SK-N-SH treated with all-trans-retinoic acid at 6 μM for 48 hours (cell line): ENCODE results near the gene NFS1.
"Not testable (repeated sequence)": the region's sequence is repeated elsewhere in the genome, so short reads cannot be mapped to it uniquely, and the experiment has no call there.

Experiments used
- ATAC-seq: fragments of 200-7000 bp; cut with Tn5 transposase; 3 replicates; pipeline ENCODE4 v1.9.1; 2020; ENCODE audit warnings: mild to moderate bottlenecking, moderate library complexity
- ARNTL ChIP-seq: fragments of 450-650 bp; formaldehyde crosslinking; IDR thresholded peaks from 2 replicates; pipeline ENCODE4 v1.5.0; 2020; ENCODE audit warnings: low read depth, mild to moderate bottlenecking, moderate library complexity, borderline replicate concordance
- BACH2 ChIP-seq: fragments of 250-450 bp; sonication (Bioruptor Pico); IDR thresholded peaks from 2 replicates; pipeline ENCODE4 v1.9.0; 2021; ENCODE audit warnings: mild to moderate bottlenecking, borderline replicate concordance
- CREB5 ChIP-seq: fragments of 250-450 bp; sonication (Bioruptor Pico); IDR thresholded peaks from 2 replicates; pipeline ENCODE4 v1.5.1; 2020; ENCODE audit warnings: low read depth, mild to moderate bottlenecking, moderate library complexity
- CSDC2 ChIP-seq: fragments of 250-450 bp; sonication (Bioruptor Pico); IDR thresholded peaks from 2 replicates; pipeline ENCODE4 v1.5.0; 2020; ENCODE audit warnings: mild to moderate bottlenecking, moderate library complexity
- CSRNP3 ChIP-seq: fragments of 250-450 bp; sonication (Bioruptor Pico); IDR thresholded peaks from 2 replicates; pipeline ENCODE4 v1.5.1; 2021; ENCODE audit warnings: mild to moderate bottlenecking, moderate library complexity
- ESRRG ChIP-seq: fragments of 250-450 bp; sonication (Bioruptor Pico); IDR thresholded peaks from 2 replicates; pipeline ENCODE4 v1.6.1; 2021; ENCODE audit warnings: mild to moderate bottlenecking
- GLIS3 ChIP-seq: fragments of 250-450 bp; sonication (Bioruptor Pico); IDR thresholded peaks from 2 replicates; pipeline ENCODE4 v1.5.0; 2020; ENCODE audit warnings: mild to moderate bottlenecking, moderate library complexity
- ISL1 ChIP-seq: fragments of 250-450 bp; sonication (Bioruptor Pico); IDR thresholded peaks from 2 replicates; pipeline ENCODE4 v2.1.2; 2022; ENCODE audit warnings: mild to moderate bottlenecking, moderate library complexity
- OSR1 ChIP-seq: fragments of 250-450 bp; sonication (Bioruptor Pico); IDR thresholded peaks from 2 replicates; pipeline ENCODE4 v1.8.0; 2022; ENCODE audit warnings: moderate library complexity, mild to moderate bottlenecking, inconsistent platforms
- POU6F1 ChIP-seq: fragments of 250-450 bp; sonication (Bioruptor Pico); IDR thresholded peaks from 2 replicates; pipeline ENCODE4 v1.8.0; 2021; ENCODE audit warnings: low read depth, mild to moderate bottlenecking, moderate library complexity, borderline replicate concordance
- PPARA ChIP-seq: fragments of 250-450 bp; sonication (Bioruptor Pico); IDR thresholded peaks from 2 replicates; pipeline ENCODE4 v1.5.0; 2020; ENCODE audit warnings: mild to moderate bottlenecking, borderline replicate concordance
- RARB ChIP-seq: fragments of 250-450 bp; sonication (Bioruptor Pico); IDR thresholded peaks from 2 replicates; pipeline ENCODE4 v1.8.0; 2021; ENCODE audit warnings: mild to moderate bottlenecking, moderate library complexity
- SNAI2 ChIP-seq: fragments of 250-450 bp; sonication (Bioruptor Pico); IDR thresholded peaks from 2 replicates; pipeline ENCODE4 v1.5.0; 2020; ENCODE audit warnings: mild to moderate bottlenecking, moderate library complexity
- TCF4 ChIP-seq: fragments of 250-450 bp; sonication (Bioruptor Pico); IDR thresholded peaks from 2 replicates; pipeline ENCODE4 v1.8.0; 2021; ENCODE audit warnings: mild to moderate bottlenecking, moderate library complexity, borderline replicate concordance
- TOX ChIP-seq: fragments of 250-450 bp; sonication (Bioruptor Pico); IDR thresholded peaks from 2 replicates; pipeline ENCODE4 v1.8.0; 2021; ENCODE audit warnings: mild to moderate bottlenecking, moderate library complexity, borderline replicate concordance
- TSHZ2 ChIP-seq: fragments of 250-450 bp; sonication (Bioruptor Pico); IDR thresholded peaks from 2 replicates; pipeline ENCODE4 v1.5.0; 2020; ENCODE audit warnings: mild to moderate bottlenecking, moderate library complexity
- ZC3H10 ChIP-seq: fragments of 250-450 bp; sonication (Bioruptor Pico); IDR thresholded peaks from 2 replicates; pipeline ENCODE4 v1.5.1; 2021; ENCODE audit warnings: mild to moderate bottlenecking, moderate library complexity
- ZFP3 ChIP-seq: fragments of 250-450 bp; sonication (Bioruptor Pico); IDR thresholded peaks from 2 replicates; pipeline ENCODE4 v1.5.0; 2020; ENCODE audit warnings: mild to moderate bottlenecking, moderate library complexity
- ZFP30 ChIP-seq: fragments of 450-650 bp; formaldehyde crosslinking; IDR thresholded peaks from 2 replicates; pipeline ENCODE4 v1.5.0; 2022; ENCODE audit warnings: mild to moderate bottlenecking, moderate library complexity
- ZNF565 ChIP-seq: fragments of 450-650 bp; formaldehyde crosslinking; conservative IDR thresholded peaks from 2 replicates; pipeline ENCODE4 v1.5.0; 2020; ENCODE audit warnings: low read depth, mild to moderate bottlenecking, moderate library complexity
- ZNF70 ChIP-seq: fragments of 450-650 bp; formaldehyde crosslinking; IDR thresholded peaks from 2 replicates; pipeline ENCODE4 v1.5.0; 2020; ENCODE audit warnings: mild to moderate bottlenecking, moderate library complexity
- ZNF8 ChIP-seq: fragments of 450-650 bp; formaldehyde crosslinking; IDR thresholded peaks from 2 replicates; pipeline ENCODE4 v1.5.0; 2020; ENCODE audit warnings: mild to moderate bottlenecking, moderate library complexity

NFS1 gene

GRCh38 chr20:35726842-35727711 lies 27.9 kb upstream of the NFS1 start:
- no peak for ATAC-seq
- TF ChIP-seq SNAI2 (CRISPR knock-in tag) (no peak), TSHZ2 (CRISPR knock-in tag) (no peak), BACH2 (CRISPR knock-in tag) (no peak), POU6F1 (CRISPR knock-in tag) (no peak), TOX (CRISPR knock-in tag) (no peak), CSDC2 (CRISPR knock-in tag) (no peak), PPARA (CRISPR knock-in tag) (no peak), CSRNP3 (no peak), ARNTL (CRISPR knock-in tag) (no peak), ZC3H10 (CRISPR knock-in tag) (no peak), ZFP3 (CRISPR knock-in tag) (no peak), ISL1 (CRISPR knock-in tag) (no peak), GLIS3 (CRISPR knock-in tag) (no peak), ZNF8 (CRISPR knock-in tag) (no peak)

- no peak for TF ChIP-seq ZC3H10 (CRISPR knock-in tag)
- no peak for TF ChIP-seq POU6F1 (CRISPR knock-in tag)
- no peak for TF ChIP-seq ISL1 (CRISPR knock-in tag)
- no peak for TF ChIP-seq ARNTL (CRISPR knock-in tag)
- no peak for TF ChIP-seq TCF4 (CRISPR knock-in tag)
- TF ChIP-seq ZNF565 (CRISPR knock-in tag) = no peak
- TF ChIP-seq ESRRG = no peak
- no peak for TF ChIP-seq ZNF70
- no peak for TF ChIP-seq BACH2 (CRISPR knock-in tag)
- TF ChIP-seq OSR1 (CRISPR knock-in tag) = no peak
- TF ChIP-seq SNAI2 (CRISPR knock-in tag) = no peak
- no peak for TF ChIP-seq CREB5
- TF ChIP-seq RARB (CRISPR knock-in tag) = no peak
- TF ChIP-seq CSRNP3 = no peak
- no peak for TF ChIP-seq CSDC2 (CRISPR knock-in tag)
- no peak for TF ChIP-seq TSHZ2 (CRISPR knock-in tag)
- no peak for TF ChIP-seq ZFP30
- ATAC-seq = no peak
Measured at GRCh38 chr20:35724321-35725230, 25.4 kb upstream of the NFS1 start.

- ATAC-seq = not testable (repeated sequence)
Measured at GRCh38 chr20:35723652-35724320, 24.6 kb upstream of the NFS1 start.
